Skeletal muscle tissue (tissue), 4 donors: Measurements from ENCODE around the gene CCDC85C. TPM values are rescaled to one million over a fixed set of nuclear protein-coding genes. Genes with fewer than 3 reads are reported as not detected.
A peak's percentile ranks its signal among the peaks of the same experiment; 100 is the strongest.

Source experiments
- H3K27ac ChIP-seq: one replicate; pipeline ENCODE4 v1.7.0; 2013; ENCODE audit warnings: mild to moderate bottlenecking, low read depth, low read length, inconsistent platforms
- H3K27me3 ChIP-seq, 3 donors: one replicate each; pipeline ENCODE4 v1.7.0; 2013; ENCODE audit warnings: low read length in 3 of 3; ENCODE audit not compliant: control insufficient read depth in 3 of 3, insufficient read depth in 3 of 3
- H3K36me3 ChIP-seq, 3 donors: one replicate each; pipeline ENCODE4 v1.7.0; 2013; ENCODE audit warnings: low read length in 3 of 3; ENCODE audit not compliant: control insufficient read depth in 3 of 3, insufficient read depth in 3 of 3
- H3K4me1 ChIP-seq, 3 donors: one replicate each; pipeline ENCODE4 v1.7.0; 2013; ENCODE audit warnings: low read length in 3 of 3, mild to moderate bottlenecking in 3 of 3; ENCODE audit not compliant: control insufficient read depth in 3 of 3, insufficient read depth in 3 of 3
- H3K4me3 ChIP-seq, 3 donors: one replicate each; pipeline ENCODE4 v1.7.0; 2013; ENCODE audit warnings: low read length in 3 of 3
- H3K9ac ChIP-seq, 3 donors: one replicate each; pipeline ENCODE4 v1.7.0; 2013; ENCODE audit warnings: low read length in 3 of 3, mild to moderate bottlenecking in 3 of 3, moderate library complexity in 2 of 3, low read depth in 1 of 3
- H3K9me3 ChIP-seq, 3 donors: one replicate each; pipeline ENCODE4 v1.7.0; 2013; ENCODE audit warnings: low read length in 3 of 3; ENCODE audit not compliant: control insufficient read depth in 3 of 3
- total RNA-seq: library from RNA; depleted of rRNA; stranded (reverse); fragments of >200 nt; gene quantifications from one replicate; pipeline ENCODE4 v1.2.3, GENCODE V29; 2014
- donor health status: Osteomylitis.

CCDC85C gene
- total RNA-seq, 1 donor from 2014 or later = 1.6 TPM

- Histone ChIP-seq H3K27ac (no peak overlapping the region), H3K27me3 (no peaks in the 10 kb centered on the region), H3K9me3 (no peaks in the 10 kb centered on the region), H3K9ac (no peak overlapping the region), H3K36me3 (peaks cover 0 to 3% (median 0%) of the 10 kb centered on the region in 3 donors), H3K4me1 (peaks cover 5 to 7% (median 6%) of the 10 kb centered on the region in 3 donors), H3K4me3 (no peak overlapping the region)
These were observed 84.6 kb downstream of the CCDC85C start for GRCh38 chr14:99519347-99519881.

GRCh38 chr14:99518441-99519346 is 85.3 kb downstream of the CCDC85C start:
- Histone ChIP-seq H3K36me3 (peaks cover under 1 to 5% (median 3%) of the 10 kb centered on the region in 3 donors), H3K27me3 (no peaks in the 10 kb centered on the region), H3K4me3 (no peak overlapping the region), H3K9ac (no peak overlapping the region), H3K27ac (no peak overlapping the region), H3K9me3 (no peaks in the 10 kb centered on the region), H3K4me1 (peaks cover 4 to 7% (median 6%) of the 10 kb centered on the region in 3 donors)

- H3K4me1 ChIP-seq = peaks cover 0 to 6% (median 2%) of the 10 kb centered on the region in 3 donors
- peaks cover 3 to 7% (median 5%) of the 10 kb centered on the region in 3 donors for H3K36me3 ChIP-seq
- H3K9ac ChIP-seq = peak overlapping the region in 1 of 3 donors; percentile 45
- no peak overlapping the region for H3K4me3 ChIP-seq
- H3K27ac ChIP-seq = no peak overlapping the region
- no peaks in the 10 kb centered on the region for H3K27me3 ChIP-seq
- no peaks in the 10 kb centered on the region for H3K9me3 ChIP-seq
These were observed 86.2 kb downstream of the CCDC85C start for GRCh38 chr14:99517643-99518381.

DNA sequence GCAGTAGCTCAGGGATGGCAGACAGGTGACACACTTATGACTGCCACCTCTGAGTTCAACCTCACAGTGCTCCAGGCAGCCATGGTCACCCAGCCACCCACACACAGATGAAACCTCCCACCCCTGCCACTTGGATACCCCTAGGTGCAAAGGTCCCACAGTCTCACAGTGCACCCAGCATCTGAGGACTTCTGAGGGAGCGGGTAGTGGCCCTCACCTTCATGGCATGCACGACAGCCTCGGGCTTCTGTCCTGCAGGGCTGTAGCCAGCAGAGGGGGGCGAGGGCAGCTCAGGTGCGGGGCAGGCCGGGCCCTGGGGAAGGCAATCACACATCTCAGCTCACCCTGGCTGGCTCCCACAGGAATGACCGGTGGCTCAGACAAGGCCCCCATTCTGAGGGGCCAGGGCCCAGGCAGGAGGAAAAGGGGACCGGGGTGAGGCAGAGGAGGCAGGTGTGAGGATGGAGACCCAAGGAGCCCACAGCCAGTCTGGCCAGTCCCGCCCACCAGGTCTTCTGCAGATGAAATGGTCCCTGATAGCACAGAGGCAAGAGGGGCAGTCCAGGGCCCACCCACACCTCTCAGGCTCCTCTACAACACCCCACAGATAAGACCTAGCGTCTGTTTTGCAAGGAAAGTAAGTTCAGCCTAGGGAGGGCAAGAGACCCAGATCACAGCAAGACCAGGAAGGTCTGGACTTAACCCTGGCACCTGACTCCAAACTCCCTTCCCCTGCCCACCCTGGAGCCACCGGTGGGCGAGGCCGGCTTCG is 87.0 kb downstream of the CCDC85C start:
- H3K9ac ChIP-seq = peak overlapping the region in 1 of 3 donors; percentile 45
- H3K9me3 ChIP-seq = no peaks in the 10 kb centered on the region
- peaks cover 0 to 6% (median 0%) of the 10 kb centered on the region in 3 donors for H3K4me1 ChIP-seq
- H3K27ac ChIP-seq = no peak overlapping the region
- no peaks in the 10 kb centered on the region for H3K27me3 ChIP-seq
- no peak overlapping the region for H3K4me3 ChIP-seq
- H3K36me3 ChIP-seq = peaks cover 3 to 7% (median 7%) of the 10 kb centered on the region in 3 donors

DNA sequence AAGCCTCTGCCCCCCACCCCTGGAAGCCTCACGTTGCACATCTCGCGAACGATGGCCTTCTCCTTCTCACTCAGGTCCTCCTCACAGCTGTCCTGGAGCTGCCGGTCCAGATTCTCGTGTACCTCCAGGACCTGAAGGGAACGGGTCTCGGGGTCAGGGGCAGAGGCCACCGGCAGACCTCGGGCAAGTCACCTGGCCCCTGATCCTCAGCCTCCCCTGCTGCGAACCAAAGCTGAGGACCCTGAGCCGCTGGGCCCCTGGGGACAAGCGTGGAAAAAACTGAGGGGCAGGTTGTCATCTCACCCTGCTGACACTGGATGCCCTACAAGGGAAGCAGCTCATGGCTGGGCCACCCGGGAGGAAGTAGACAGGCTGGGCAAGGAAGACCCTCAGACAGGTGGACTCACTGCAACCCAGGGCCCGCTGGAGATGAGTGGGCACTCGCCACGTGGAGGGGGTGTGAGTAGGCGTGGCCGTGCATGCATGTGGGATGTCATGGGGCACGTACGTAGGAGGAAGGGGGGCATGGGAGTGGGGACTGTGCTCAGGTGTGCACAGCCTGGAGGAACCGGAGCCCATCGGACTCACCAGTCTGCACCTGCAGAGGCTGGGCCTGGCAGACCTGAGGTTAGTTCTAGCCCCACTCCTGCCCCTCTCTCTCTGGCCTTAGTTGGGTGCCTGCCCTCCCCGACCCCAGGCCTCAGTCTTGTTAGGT is 87.7 kb downstream of the CCDC85C start:
- Histone ChIP-seq H3K27me3 (no peaks in the 10 kb centered on the region), H3K9ac (no peak overlapping the region), H3K36me3 (peaks cover 3 to 12% (median 7%) of the 10 kb centered on the region in 3 donors), H3K4me1 (peaks cover 0 to 6% (median 0%) of the 10 kb centered on the region in 3 donors), H3K4me3 (no peak overlapping the region), H3K27ac (no peak overlapping the region), H3K9me3 (no peaks in the 10 kb centered on the region)

DNA sequence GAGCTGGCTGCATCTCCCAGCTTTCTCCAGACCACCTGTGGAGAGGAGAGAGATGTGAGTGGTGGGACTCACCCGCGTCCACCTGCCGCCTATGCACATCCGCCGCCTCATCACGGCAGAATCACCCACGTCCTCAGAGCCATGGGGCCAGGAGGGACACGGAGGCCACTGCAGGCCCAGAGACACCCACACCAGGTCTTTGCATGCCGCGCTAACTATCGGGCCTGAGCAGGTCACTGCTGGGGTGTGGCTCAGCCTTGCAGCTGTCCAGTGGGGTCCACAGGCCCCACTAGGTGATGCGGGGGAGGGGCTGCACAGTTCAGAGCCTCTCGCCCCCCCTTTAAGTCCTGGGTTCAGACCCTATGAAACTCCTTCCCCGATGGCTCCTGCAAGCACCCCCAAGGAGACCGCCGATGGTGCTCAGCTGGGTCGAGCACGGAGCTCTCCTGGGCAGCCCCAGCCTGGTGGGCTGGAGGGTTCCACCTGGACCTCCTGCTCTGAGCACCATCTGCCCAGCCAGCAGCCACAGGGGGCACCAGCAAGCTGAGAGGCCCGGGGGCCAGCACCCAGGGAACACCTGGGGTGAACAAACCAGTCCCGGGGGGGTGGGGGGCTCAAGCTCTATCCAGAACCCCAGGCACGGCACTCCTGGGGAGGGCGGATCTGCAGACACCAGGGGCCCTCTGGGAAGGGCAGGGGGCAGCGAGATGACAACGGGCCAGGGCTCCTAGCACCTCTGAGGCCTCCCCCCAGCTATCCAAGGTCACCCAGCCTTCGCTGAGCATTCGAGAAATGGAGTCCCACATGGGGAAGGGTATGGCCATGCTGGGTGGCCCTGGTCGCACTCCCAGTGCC is 88.5 kb downstream of the CCDC85C start:
- Histone ChIP-seq H3K27ac (no peak overlapping the region), H3K9me3 (no peaks in the 10 kb centered on the region), H3K9ac (no peak overlapping the region), H3K4me1 (peaks cover 0 to 6% (median 0%) of the 10 kb centered on the region in 3 donors), H3K27me3 (no peaks in the 10 kb centered on the region), H3K4me3 (no peak overlapping the region), H3K36me3 (peaks cover 7 to 14% (median 8%) of the 10 kb centered on the region in 3 donors)

DNA sequence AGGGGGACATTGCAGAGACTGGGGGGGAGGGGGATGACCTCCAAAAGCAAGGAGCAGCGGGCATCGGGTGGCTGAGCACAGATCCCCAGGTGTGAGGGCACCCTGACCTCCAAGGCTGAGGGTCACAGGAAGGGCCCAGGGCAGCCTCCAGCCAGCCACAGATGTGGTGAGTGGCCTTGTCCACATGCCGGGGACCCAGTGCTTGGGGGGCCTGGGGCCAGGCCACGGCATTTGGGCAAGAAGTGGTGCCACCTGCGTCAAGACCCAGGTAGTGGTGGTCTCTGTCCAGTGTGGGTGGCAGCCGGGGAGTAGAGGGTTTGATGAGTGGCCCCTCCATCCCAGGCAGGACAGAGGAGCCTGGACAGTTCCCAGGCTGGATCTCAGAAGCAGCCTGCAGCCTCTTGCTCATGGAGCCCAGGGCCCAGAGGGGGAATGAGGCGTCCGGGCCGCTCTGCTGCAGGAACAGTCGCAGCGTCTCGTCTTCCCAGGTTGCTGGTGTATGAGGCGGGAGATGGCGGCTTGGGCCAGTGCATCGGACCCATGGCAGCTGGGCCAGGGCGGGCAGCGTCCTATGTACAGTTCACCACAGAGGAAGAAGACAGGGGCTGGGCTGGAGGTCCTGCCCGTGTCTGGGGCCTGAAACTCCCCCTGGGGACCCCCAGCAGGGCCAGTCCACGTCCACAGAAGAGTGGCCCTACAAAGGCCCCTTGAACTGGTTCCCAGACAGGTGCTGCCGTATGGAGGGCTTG is 89.3 kb downstream of the CCDC85C start:
- H3K4me3 ChIP-seq = no peak overlapping the region
- peaks cover 0 to 6% (median 0%) of the 10 kb centered on the region in 3 donors for H3K4me1 ChIP-seq
- no peaks in the 10 kb centered on the region for H3K27me3 ChIP-seq
- no peaks in the 10 kb centered on the region for H3K9me3 ChIP-seq
- H3K36me3 ChIP-seq = peaks cover 9 to 14% (median 11%) of the 10 kb centered on the region in 3 donors
- no peak overlapping the region for H3K9ac ChIP-seq
- H3K27ac ChIP-seq = no peak overlapping the region

GRCh38 chr14:99513946-99514551 is 90.0 kb downstream of the CCDC85C start:
- Histone ChIP-seq H3K27me3 (no peaks in the 10 kb centered on the region), H3K27ac (no peak overlapping the region), H3K4me1 (peaks cover 0 to 9% (median under 1%) of the 10 kb centered on the region in 3 donors), H3K4me3 (no peak overlapping the region), H3K9ac (no peak overlapping the region), H3K36me3 (peaks cover 16 to 18% (median 18%) of the 10 kb centered on the region in 3 donors), H3K9me3 (no peaks in the 10 kb centered on the region)
